Measurements from ENCODE around the gene PCDH15. TPM values are rescaled to one million over a fixed set of nuclear protein-coding genes. Genes with fewer than 3 reads are reported as not detected.

PCDH15 gene
- 0.12 TPM in 1 of 2 replicates, not detected in the other for total RNA-seq (2014; rRNA removed; shearing (Covaris generic))

DNA sequence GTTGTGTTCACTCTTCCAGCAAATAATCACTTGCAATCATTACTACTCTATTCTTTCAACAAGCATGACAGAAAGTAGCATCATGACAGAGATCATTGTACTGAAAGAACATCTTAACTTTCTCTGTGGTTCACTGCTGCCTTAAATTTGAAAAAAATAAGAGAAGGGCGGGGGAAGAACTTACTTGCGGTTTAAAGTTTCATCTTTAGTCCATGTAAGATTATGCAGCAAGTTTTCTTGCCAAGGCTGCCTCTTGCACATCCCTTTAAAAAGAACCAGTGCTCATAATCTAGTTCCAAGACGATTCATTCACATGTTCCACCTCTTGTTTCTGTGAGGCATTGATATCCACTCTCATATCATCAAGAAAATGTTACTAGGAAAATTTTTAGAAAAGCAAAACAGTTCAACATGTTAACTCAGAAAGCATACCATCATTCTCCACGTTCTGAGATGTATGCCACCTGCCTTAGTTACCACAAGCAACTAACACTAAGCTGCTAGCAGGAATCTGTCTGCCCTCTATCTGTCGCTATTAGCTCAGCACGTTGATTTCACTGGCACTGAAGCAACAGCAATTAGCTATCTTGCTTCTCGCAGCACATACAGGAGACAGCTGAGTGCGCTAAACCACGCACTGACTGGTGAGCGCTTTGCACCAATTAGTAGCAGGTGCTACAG lies at the start of gene PCDH15:
Gene PCDH15, minus strand, starts transcription at position 491 of the 681 bp plus-strand sequence. CDS start 136,969 bp downstream, outside the sequence.
- DNase-seq (ENCODE audit: low spot score), result peak; percentile 38

DNA sequence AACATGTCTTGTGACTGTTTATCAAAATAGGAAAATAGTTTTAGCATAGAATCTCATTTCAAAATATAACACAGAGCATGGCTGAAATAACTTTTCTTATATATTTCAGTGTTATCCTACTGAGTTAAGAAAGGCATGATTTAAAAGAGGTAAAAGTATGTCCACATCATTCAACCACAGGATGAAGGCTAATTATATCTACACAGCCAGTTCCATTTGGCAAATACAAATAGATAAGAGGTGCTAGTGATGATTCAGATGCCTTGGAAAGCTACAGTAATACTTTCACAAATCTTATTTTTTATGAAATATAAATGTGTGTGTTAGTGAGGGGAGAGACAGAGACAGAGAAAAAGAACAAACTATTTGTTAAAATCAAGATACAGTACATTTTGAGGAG lies 42.9 kb upstream of the PCDH15 start:
- no peak for DNase-seq (ENCODE audit: low spot score)

DNA sequence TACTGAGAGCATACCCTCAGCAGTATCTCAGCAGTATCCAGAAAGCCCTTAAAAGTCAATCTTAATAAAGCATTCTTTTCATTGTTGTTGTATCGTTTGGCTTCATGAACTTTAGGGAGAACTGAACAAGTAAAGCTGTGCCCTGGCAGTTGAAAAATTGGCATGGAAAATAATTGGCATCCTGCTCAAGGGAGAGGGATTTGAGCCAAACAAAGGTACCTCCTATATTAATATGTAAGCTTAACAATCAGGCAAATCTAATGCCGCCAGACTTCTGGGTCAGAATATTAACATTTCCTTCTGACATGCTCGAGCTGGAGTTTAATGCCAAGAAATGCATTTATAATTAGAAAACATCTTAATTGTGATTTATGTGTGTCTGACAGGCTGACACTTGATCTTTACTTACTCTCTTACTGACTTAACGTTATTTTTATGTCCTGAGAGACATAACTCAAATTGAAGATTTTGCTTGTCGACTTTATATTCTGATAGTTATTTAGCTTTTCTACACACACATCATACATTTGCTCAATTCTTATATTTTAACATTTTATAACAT lies 42.1 kb upstream of the PCDH15 start:
- no peak for DNase-seq (ENCODE audit: low spot score)

DNA sequence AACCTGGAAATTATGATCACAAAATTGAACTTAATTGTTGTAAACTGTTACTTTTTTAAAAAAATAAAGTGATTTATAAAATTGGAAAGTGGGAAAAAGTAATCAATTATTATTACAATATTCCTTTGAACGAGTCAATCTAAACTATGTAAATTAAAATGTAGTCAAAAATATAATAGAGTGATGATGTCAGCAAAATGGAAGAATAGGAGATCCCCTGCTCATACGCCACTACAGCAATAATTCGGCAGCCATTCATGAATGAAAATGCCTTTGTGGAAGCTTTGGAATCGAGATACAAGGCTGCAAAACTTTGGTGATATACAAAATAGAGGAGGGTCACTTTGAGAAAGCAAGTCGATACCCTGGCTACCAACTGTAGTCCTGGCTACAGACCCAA lies 36.4 kb upstream of the PCDH15 start:
- DNase-seq (ENCODE audit: low spot score), result no peak

DNA sequence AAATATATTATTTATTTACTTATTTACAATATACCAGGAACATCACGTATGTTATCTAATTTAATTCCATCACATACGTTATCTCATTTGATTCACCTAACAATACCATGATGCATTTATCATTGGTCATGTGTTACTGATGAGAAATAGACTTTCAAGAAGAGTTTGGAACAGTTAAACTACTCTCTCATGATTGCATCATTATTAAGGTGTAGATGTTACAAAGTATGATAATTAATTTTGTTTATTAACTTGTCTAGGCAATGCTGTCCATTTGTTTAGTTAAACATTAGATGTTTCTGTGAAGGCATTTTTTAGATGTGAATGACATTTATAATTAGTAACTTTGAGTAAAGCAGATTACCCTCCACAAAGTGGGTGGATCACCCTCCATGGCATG lies 32.0 kb upstream of the PCDH15 start:
- DNase-seq (ENCODE audit: low spot score), result no peak

DNA sequence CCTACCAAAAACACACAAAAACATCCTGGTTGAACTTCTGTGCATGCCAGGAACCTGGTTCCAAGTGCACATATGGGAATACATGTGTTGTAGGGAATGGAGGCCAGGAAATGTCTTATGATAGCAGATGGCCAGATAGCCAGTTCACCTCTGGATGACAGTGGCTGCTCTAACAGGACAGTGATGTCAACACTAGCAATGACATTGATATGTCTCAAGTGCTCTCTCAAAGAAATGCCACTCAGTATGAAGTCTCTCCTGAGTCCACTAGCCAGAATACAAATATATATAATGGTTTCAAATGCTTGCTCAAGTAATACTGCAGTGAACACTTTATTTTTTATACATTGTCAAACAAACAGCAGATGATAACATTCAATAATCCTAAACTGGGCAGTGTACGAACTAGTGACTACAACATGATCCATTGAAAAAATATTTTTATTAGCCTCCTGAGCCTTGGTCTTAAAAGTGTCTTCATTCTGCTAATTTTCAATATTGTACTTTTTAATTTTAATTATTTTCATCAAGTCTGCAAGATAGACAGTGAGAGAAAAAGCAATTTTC lies 26.0 kb upstream of the PCDH15 start:
- DNase-seq (ENCODE audit: low spot score), result no peak

DNA sequence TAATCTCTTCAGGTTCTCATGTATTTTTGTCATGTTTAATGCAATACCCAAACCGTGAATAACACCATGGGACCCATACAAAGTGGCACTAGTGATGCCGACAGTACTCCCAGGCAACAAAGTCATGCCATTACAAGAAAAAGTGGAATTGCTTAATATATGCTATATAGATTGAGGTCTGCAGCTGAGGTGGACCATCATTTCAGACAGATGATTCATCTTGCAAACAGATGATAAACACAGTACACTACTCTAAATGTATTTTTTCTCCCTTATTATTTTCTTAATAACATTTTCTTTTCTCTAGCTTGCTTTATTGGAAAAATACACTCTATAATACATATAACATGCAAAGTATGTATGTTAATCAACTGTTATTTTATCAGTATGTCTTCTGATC lies 14.6 kb upstream of the PCDH15 start:
- DNase-seq (ENCODE audit: low spot score), result no peak

DNA sequence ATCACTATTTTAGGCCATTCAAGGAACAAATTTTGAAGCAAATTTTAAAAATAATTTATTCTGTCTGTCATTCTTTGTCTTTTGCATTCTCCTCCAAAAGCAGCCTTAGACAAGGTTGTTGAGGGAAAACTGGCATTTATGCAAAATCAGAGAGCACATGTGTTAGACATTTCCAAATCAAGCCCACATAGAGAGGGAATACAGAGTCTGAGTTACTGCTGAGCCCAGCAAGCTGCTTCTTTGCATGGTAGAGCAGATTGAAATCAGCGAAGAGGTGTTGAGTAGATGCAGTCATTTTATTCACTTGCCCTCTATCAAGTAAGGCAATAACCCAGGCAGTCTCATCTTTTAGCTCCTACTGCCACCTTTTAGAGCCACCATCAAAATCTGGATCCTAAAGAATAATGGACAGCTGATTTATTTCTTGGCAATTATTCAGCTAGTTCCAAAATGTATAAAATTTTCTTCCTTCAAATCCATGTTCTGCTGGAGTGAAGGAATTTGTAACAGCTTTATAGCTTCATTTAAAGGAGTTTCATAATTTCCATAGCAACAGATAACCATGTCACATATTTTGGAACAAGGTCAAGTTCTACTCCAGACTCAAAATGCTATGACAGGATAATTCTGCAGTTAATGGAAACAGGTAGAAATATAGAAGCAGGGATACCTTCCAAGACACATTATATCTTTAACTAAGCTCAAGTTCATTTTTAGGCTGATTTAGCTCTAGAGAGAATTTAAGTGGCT lies 7.3 kb upstream of the PCDH15 start:
- no peak for DNase-seq (ENCODE audit: low spot score)

DNA sequence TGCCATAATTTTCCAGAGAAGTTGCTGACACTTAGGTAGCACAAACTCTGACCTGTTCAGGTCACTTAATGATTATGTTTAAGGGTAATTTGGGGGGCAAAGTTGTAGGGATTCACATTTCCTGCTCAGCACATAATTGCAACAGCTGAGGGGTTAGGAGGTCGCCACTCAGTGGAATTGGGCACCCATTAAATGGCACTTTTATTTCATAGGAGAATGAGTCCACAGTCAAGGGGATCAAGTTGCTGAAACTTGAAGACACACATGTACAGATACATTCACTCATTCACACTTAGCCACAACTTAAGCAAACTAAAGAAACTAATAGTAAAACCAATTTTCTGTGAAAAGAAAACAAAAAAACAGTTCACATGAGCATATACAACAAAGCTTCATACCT lies 1.5 kb downstream of the PCDH15 start:
- no peak for DNase-seq (ENCODE audit: low spot score)

DNA sequence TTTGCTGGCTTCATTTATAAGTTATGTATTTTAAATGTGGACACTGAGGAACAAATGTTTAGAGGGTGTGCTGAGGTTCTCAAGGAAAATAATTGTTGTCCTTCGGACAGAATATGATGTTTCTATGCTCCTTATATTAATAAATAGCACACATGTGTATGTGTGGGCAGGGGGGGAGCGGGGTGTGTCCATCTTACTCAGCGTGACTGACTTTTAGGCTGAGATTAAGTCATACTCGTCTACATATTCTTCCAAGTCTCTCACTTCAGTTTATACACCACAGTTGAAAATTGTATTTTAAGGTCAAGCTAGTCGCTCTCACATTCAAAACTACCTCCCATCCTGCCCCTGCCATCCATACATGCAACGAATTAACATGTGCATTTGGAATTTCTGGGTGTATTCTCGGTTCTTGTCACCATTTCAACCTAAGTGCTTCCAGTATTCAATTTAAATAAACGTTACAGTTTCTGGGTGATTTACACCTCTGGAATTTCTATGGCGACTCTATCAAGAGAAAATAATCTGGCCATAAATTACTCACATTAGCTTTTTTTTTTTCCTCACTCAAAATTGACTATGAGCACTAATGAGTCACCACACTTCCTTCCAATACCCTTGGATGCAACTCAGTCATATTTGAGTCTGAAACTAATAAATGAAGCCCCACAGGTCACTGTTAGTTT lies 3.3 kb downstream of the PCDH15 start:
- DNase-seq (ENCODE audit: low spot score), result peak; percentile 37

DNA sequence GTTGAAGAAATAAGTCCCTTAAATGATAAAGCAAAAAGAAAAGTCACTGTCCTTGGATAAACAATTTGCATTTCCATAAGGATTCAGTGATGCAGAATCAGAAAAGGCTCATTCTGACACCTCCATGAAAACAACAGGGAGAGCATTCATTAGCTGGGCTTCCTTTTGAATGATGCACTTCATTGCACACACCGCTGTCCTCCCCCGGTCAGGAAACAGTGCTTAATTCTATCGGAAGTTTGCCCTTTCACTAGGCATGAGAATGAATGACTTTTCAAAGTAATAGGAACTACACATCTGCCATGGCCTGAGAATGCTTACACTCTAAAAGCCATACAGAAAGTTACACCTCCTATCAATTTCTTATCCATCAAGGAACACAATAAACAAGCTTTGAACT lies 4.2 kb downstream of the PCDH15 start:
- DNase-seq (ENCODE audit: low spot score), result no peak

DNA sequence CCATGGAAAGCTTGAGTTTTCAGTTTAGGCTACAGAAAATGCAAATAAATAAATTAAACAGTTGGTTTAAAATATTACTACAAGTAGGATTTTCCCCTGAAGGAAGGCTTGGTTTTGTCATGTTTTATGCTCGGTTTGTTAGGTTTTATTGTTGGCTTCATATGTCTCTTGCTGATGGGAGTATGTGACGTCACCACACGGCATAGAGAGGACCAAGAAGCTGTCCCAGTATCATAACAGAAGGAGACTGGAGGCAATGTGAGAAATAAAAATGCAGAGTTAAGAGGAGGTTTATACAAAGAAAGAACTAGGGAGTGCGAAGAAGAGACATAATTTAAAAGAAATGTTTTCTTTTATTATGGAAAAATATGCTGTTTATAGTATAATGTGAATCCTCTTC lies 24.4 kb downstream of the PCDH15 start:
- no peak for DNase-seq (ENCODE audit: low spot score)

DNA sequence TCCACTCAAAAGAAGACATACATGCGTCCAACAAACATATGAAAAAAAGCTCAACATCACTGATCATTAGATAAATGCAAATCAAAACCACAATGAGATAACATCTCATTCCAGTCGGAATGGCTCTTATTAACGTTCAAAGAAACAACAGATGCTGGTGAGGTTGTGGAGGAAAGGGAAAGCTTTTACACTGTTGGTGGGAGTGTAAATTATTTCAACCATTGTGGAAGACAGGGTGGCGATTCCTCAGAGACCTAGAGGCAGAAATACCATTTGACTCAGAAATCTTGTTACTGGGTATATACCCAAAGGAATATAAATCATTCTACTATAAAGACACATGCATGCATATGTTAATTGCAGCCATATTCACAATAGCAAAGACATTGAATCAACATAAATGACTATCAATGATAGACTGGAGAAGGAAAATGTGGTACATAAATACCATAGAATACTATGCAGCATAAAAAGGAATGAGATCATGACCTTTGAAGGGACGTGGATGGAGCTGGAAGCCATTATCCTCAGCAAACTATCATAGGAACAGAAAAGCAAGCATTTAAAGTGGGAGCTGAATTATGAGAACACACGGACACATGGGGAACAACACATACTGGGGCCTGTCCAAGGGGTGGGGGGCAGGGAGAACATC lies 28.4 kb downstream of the PCDH15 start:
- no peak for DNase-seq (ENCODE audit: low spot score)

DNA sequence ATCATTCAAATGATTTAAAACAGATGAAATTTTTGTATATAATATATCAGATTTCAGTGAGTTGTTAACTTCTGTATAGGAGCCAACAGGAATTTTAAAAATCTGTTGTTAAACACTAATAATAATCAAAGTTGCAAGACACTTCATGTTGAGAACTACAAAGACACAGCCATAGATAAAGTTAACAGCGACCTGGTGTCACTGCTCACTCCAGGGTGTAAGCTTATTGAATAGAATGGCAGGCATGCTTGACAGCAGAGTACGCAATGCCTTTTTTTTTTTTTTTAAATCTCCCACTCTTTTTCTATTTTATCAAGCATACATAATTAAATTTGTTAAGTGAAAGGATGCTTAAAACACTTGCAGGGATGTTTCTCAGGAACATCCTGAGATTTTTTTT lies 32.0 kb downstream of the PCDH15 start:
- DNase-seq (ENCODE audit: low spot score), result no peak

DNA sequence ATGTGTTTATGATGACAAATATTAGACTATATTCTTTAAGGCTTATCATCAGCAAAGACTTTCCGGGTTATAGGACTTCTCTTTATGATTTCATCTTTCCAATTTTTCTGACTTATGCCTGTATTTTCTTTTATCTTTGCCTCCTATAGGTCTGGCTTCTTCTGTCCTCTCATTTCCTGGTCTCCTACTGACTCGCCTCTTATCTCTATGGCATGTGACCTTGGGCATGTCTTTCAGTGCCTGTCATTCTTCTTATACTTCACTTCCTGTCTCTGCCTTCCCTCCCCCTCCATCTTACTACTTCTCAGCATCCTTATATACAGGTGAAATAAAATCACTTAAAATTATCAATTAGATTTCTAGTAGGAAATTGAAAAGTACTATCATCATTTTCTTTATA lies 42.2 kb downstream of the PCDH15 start:
- peak; percentile 4 for DNase-seq (ENCODE audit: low spot score)

DNA sequence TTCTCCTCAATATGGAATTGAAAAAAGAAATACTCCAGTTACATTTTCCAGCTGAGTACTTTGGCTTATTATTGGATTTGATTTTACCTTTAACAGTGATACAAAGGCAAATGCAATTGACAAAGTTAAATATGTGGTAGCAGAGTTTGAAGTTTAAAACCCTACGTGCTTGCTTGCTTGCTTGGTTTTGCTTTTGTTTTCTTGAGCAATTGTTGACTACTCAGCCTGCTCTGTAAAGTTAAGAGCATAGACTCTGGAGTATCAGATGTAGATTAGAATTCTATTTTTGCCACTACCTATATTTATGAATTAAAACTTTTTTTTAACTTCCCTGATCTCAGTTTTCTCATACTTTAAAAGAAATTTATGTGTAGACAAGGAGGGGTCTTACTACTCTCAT lies 51.4 kb downstream of the PCDH15 start:
- no peak for DNase-seq (ENCODE audit: low spot score)

DNA sequence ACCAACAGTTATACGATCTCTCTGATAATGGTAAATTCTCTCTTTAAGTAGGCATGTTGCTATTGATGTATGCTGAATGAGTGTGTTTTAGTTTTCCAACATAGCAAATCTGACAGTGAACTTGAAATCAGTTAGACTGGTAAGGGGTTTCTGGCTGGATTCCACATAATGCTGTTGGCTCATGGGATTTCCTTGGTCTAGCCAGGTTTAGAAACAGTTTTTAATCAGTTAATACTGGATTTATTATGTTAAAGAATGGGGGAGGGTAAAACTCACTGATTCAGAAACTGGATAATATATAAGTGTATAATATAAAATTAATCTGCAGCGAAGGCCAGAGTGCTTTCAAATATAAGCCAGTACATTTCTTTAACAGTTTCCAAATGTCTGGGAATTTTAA lies 55.6 kb downstream of the PCDH15 start:
- DNase-seq (ENCODE audit: low spot score), result no peak

DNA sequence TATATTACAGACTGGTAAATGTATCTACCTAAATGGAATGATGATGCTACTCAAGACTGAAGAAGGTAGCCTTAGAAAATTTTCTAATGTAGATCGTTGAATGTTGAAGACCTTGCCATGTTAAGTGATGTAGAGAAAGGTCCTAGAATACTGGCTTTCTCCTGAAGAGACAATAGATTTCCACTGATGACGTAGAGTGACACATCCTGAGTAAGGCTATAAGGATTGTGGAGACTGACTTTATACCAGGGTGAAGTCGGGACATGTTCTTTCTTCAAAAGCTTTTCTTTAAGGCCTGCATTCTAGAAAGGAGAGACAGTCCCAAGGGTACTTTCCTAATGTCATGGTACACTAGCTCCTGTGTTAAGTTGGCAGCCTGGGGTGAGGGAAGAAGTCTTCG lies 58.6 kb downstream of the PCDH15 start:
- no peak for DNase-seq (ENCODE audit: low spot score)

DNA sequence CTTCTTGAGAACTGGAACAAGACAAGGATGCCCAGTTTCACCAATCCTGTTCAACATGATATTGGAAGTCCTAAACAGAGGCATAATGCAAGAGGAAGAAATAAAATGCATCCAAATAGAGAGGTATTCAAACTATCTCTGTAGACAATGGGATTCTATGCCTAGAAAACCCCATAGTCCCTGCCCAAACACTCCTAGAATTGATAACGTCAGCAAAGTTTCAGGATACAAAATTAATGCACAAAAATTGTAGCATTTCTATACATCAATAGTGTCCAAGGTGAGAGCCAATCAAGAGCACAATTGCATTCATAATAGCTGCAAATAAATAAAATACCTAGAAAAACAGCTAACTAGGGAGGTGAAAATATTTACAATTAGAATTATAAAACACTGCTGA lies 72.5 kb downstream of the PCDH15 start:
- no peak for DNase-seq (ENCODE audit: low spot score)

DNA sequence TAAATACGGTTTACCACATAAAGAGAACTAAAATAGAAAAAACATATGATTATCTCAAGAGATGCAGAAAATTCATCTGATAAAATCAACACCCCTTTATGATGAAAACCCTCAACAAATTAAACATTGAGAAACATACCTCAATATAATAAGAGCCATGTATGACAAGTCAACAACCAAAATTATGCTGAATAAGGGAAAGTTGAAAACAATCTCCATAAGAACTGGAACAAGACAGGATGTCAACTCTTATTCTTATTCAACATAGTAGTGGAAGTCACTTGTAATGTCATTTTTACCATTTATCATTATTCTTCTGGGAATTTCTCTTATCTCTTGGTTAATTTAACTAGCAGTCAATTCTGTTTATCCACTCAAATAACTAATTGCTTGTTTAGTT lies 79.0 kb downstream of the PCDH15 start:
- no peak for DNase-seq (ENCODE audit: low spot score)

DNA sequence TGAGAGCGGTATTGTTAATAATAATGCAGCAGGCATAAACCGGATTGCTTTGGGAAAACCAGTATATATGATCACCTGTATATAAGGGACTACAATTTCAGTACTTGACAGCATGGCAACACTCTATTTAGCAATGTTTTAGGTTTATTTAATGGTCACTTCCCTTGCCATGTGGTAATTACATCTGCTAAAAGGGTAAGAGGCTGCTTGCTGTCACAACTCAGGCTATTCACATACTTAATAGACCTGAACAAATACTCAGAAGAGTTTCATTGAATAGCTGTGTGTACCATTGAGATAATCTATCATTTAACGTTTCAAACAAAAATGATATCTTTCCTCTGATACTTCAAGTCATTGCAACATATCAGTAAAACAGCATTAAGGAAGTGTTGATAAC lies 90.1 kb downstream of the PCDH15 start:
- DNase-seq (ENCODE audit: low spot score), result no peak

DNA sequence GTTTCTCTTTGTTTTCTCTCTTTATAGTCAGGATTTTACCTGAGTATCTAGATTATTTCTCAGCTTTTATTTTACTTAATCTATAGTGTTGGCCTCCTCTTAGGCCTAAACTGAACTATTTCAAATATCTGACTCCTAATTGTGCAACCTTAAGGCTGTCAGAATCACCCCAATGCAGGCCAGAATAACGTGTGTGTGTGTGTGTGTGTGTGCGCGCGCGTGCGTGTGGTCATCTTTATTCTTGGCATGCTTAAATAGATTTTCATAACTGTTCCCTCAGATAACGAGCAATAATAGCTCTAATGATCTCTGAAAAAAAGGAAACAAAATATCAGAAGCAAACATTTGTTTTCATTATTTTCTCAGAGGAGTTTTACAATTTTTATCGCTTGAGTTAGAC lies 92.4 kb downstream of the PCDH15 start:
- no peak for DNase-seq (ENCODE audit: low spot score)
